Neural progenitor cell (in vitro differentiated cells): Measurements from ENCODE around the gene ANP32D.

Experiments
- CTCF ChIP-seq: fragments of 200-600 bp; sonication (generic); IDR thresholded peaks from 2 replicates; pipeline ENCODE4 v1.5.1; 2017; ENCODE audit warnings: antibody characterized with exemption, mild to moderate bottlenecking
- EZH2 ChIP-seq: fragments of 200-600 bp; sonication (generic); IDR thresholded peaks from 2 replicates; pipeline ENCODE4 v1.6.1; 2017; ENCODE audit warnings: antibody characterized with exemption, mild to moderate bottlenecking, moderate library complexity

- no peak for TF ChIP-seq EZH2
- no peak for TF ChIP-seq CTCF
These were observed 37.8 kb downstream of the ANP32D start for GRCh38 chr12:48510111-48510510.
